ENCODE results near the gene KCNMB1.

DNA sequence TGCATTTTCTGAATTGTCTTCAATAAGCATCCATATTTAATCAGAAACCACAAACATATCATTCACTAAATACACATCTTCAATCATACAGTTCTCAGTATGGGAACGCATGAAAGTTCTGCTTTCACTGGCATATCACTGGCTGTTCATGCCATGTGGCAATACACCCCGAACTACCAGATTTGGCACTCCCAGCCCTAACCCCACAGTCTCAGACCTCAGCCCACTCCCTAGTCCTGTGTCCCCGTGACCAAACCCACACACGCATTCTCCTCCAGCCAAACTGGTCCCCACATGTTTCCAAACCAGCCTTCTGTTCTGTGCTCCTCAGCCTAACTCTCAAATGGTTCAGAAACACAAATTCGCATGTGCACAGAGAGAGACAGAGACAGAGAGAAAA, 20.6 kb downstream of the KCNMB1 start:
- no peak for TF ChIP-seq CTCF (IDR thresholded peaks at IDR 0.05; ENCODE audit: low read depth, low read length, poor library complexity, severe bottlenecking)
- no peak for TF ChIP-seq EZH2phosphoT487 (IDR thresholded peaks at IDR 0.05; ENCODE audit: borderline replicate concordance, low read length)
